Middle frontal gyrus (tissue), 1 donor: ENCODE measurements around the gene ZNF467.

ENCODE experiments used
- DNase-seq: peaks from one replicate; pipeline ENCODE4 v3.0.0-alpha.2; 2015; ENCODE audit warnings: low spot score; ENCODE audit errors: extremely low spot score

Gene ZNF467, protein sequence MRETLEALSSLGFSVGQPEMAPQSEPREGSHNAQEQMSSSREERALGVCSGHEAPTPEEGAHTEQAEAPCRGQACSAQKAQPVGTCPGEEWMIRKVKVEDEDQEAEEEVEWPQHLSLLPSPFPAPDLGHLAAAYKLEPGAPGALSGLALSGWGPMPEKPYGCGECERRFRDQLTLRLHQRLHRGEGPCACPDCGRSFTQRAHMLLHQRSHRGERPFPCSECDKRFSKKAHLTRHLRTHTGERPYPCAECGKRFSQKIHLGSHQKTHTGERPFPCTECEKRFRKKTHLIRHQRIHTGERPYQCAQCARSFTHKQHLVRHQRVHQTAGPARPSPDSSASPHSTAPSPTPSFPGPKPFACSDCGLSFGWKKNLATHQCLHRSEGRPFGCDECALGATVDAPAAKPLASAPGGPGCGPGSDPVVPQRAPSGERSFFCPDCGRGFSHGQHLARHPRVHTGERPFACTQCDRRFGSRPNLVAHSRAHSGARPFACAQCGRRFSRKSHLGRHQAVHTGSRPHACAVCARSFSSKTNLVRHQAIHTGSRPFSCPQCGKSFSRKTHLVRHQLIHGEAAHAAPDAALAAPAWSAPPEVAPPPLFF

DNA sequence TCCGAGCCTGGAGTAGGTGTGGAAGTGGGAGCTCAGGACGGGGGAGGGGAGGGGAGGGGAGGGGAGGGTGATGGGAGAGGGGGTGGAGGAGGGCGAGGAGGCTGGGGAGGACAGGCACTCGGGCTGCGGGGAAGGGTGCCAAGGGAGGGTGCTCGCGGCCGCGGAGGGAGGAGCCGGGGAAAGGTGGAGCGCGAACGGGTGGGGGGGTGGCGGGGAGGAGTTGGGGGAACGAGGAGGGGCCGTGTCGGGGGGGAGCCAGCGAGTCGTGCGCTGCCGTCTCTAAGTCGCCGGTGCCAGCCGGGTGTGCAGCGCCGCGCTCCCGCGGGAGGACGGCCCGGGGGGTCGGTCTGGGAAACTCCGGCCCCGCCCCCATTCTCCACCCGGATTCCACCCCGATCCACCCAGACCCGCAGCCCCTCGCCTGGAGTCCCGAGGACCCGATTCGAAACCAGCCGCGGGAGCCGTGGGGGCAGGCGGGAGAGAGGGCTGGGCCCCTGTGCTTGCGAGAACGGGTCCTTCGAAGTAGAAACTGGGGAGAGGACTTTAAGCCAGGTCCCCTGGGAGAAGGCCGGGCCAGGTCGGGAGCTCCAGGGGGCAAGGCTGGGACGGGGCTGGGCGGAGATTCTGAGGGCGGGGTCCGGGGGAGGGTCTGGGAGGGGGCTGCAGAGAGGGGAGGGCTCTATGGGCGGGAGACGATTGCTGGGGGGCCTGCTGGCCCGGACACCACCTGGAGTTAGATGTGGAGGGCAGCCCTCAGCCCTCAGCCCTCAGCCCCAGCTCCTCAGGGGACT is at the start of gene ZNF467:
Gene ZNF467 (minus strand): TSS at position 143 of the 791 bp plus-strand sequence. CDS start 2,556 bp downstream, outside the sequence.
- no peak for DNase-seq

DNA sequence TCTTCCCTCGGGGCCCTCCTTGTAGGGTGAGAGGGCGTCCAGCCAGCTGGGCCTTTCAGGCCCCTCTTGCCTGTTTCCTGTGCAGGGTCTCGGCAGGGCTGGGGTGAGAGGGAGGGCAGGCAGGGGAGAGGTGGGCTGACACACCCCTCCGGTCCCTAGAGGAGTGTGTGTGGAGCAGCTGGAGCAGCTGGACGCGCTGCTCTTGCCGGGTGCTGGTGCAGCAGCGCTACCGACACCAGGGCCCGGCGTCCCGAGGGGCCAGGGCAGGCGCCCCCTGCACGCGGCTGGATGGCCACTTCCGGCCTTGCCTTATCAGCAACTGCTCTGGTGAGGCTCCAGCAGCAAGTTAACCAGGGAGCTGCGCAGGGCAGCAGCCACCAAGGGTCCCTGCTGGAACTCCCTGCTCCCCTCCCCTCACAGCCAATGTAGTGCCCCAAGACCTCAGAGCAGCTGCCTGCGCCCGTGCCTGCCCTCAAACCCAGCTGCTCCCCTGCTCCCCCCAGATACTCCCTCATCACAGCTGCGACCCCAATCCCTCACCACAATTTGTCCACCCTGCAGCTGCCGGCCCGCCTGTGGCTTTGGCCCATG is 49.1 kb upstream of the ZNF467 start:
- no peak for DNase-seq

DNA sequence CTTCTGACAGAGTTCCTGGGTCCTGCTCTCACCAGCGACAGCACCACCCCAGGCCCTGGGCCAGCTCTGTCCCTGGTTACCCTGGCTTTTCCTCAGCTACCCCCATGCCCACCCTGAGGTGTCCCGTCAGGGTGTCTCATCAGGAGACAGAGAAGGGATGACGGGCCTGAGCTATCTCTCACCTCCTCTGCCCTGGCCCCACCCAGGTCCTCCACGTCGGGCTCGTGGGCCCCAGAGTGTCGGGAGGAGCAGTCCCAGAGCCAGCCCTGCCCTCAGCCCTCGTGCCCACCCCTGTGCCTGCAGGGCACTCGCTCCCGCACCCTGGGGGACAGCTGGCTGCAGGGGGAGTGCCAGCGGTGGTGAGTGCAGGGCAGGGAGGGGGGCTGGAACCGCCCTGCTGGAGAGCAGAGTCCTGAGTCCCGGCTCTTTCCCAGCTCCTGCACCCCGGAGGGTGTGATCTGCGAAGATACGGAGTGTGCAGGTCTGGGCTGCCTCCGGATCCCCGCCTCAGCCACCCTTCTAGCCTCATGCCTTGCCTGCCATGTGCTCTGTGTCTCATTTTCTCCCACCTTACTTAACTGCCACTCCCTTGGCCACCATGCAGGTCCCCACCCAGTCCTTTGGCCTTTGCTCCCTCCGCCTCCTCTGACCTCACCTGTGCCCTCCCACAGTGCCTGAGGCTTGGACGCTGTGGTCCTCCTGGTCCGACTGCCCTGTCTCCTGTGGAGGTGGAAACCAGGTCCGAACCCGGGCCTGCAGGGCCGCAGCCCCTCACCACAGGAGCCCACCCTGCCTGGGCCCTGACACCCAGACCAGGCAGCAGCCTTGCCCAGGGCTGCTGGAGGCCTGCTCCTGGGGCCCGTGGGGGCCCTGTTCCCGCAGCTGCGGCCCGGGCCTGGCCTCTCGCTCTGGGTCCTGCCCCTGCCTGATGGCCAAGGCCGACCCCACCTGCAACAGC is 48.1 kb upstream of the ZNF467 start:
- no peak for DNase-seq

DNA sequence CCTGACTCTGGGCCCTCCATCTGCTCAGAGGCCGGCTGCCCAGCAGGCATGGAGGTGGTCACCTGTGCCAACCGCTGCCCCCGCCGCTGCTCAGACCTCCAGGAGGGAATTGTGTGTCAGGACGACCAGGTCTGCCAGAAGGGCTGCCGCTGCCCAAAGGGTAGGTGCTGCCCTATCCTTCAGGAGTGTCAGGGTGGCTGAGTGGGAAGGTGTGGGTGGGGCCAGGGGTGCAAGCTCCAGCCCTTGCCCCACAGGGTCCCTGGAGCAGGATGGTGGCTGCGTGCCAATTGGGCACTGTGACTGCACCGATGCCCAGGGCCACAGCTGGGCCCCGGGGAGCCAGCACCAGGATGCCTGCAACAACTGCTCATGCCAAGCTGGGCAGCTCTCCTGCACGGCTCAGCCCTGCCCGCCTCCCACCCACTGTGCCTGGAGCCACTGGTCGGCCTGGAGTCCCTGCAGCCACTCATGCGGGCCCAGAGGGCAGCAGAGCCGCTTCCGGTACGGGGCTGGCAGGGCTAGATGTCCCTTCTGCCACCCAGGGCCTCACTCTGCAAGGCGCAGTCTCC is 47.3 kb upstream of the ZNF467 start:
- DNase-seq, result no peak

DNA sequence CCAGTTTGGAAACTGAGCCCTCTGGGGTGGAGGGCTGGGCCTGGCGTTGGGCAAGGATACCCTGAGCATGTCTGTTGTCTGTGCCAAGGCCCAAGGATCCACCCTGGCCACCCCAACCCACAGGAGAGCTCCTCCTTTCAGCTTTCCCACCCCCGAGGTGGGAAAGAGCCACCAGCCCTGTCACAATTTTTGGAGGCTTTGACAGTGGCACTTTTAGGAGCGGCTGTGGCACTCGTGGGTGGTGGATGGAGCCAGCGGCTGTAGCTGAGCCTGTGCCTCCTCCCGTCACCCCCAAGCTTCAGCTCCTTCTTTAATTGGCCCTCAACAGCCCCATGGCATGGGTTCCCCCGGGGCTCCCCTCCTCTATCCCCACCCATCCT is 46.6 kb upstream of the ZNF467 start:
- no peak for DNase-seq

DNA sequence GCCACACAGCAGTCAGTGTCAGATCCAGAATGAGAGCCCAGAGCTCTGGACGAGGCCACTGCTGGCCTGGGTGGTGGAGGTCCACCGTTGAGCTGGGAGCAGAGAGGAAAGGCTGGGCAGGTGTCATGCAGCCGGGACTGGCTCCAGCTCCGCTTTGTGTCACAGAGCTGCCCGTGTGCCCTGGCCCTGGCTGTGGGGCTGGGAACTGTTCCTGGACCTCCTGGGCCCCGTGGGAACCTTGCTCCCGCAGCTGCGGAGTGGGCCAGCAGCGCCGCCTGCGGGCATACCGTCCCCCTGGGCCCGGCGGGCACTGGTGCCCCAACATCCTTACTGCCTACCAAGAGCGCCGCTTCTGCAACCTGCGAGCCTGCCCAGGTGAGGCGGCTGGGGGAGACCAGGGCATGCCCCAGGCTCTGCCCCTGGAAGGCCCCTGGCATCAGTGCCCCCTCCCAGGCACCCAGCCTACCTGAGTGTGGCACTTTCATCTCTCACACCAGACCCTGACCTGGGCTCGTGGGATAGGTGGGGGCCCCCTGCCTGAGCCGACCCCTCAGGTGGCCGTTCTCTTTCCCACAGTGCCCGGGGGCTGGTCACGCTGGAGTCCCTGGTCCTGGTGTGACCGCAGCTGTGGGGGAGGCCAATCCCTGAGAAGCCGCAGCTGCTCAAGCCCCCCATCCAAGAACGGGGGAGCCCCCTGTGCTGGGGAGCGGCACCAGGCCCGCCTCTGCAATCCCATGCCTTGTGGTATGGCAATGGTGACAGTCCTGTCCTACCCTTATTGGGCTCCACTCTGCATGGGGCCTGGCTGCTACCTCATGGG is 46.0 kb upstream of the ZNF467 start:
- no peak for DNase-seq

DNA sequence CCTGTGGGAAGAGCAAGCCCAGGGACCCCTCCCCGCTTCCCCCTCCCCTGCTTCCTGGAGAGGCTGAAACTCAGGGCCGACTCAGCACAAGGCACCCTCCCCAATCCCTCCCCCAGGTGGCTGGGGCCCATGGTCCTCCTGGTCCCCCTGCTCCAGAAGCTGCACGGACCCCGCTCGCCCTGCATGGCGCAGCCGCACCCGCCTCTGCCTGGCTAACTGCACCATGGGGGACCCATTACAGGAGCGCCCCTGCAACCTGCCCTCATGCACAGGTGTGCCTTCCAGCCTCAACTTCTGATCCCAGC is 45.1 kb upstream of the ZNF467 start:
- no peak for DNase-seq

DNA sequence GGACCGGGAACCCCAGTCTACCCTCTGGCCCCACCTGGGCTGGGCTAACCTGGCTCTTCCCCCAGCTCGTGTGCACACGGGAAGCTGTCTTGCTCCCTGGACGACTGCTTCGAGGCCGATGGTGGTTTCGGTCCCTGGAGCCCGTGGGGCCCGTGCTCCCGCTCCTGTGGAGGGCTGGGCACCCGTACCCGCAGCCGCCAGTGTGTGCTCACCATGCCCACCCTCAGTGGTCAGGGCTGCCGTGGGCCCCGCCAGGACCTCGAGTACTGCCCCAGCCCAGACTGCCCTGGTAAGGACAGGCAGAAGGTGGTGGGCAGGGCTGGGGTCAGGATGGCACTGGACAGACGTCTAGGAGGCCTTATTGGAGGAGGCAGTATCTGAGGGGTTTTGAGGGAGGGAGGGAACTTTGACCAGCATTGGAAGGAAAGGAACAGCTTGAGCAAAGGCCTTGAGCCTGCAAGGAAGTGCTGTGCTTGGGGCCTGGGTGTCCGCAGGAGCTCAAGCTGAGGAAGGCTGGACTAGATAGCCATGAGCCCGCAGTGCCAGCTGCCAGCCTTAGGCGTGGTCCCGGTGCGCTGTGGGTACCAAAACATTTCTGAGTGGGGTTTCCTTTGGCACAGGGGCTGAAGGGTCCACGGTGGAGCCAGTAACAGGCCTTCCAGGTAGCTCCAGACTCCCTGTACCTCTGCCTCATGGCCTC is 44.6 kb upstream of the ZNF467 start:
- DNase-seq, result no peak

DNA sequence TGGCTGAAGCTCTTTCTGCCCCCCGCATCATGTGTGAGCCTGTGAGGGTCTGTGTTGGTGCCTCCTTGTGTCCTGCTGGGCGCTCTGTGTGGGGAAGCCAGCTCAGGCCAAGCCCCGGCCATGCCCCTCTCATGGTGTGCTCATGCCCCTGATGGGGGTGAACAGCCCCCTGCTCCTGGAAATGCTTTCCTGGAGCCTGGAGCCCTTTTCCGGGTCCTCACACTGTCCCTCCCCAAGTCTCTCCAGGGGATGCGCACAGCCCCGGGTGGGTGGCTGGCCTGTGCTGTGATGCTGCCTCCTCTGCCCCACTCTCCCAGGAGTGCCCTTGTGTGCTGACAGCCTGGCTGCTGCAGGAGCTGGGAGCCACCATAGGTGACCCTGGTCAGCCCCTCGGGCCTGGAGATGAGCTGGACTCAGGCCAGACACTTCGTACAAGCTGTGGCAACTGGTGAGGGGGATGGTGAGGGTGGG is 43.9 kb upstream of the ZNF467 start:
- DNase-seq, result no peak

DNA sequence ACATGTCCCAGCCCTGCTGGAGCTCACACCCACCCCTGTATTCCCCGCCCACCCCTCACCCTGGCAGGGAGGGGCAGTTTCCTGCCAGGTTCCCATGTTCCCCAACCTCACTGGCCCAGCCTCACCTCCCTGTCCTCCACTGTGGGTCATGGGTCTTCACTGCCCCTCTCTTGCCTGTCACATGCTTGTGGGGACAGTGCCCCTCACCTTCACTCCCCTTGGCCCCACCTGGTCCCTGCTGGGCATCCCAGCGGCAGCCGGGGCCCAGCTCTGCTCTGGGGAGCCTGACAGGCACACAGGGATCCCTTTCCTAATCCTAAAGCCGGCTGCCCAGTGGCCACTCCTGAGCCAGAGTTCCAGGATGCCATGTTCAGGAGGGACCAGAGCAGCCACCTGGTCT is 43.4 kb upstream of the ZNF467 start:
- DNase-seq, result no peak

DNA sequence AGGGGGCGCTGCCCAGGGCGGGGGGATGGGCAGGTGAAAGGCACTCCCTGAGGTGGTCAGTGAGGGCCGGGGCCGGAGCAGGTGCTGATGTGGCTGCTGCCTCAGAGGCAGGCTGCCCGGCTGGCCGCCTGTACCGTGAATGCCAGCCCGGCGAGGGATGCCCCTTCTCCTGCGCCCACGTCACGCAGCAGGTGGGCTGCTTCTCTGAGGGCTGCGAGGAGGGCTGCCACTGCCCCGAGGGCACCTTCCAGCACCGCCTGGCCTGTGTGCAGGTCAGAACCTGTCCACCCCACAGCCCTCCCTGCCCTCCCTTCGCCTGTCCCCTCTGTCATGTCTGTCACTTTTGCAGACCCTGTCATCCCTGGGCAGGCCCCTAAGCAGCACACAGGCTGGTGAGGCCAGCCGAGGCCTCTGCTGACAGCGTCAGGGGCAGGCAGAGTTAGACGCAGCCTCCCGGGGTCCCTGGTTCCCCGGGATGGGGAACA is 42.9 kb upstream of the ZNF467 start:
- DNase-seq, result no peak

DNA sequence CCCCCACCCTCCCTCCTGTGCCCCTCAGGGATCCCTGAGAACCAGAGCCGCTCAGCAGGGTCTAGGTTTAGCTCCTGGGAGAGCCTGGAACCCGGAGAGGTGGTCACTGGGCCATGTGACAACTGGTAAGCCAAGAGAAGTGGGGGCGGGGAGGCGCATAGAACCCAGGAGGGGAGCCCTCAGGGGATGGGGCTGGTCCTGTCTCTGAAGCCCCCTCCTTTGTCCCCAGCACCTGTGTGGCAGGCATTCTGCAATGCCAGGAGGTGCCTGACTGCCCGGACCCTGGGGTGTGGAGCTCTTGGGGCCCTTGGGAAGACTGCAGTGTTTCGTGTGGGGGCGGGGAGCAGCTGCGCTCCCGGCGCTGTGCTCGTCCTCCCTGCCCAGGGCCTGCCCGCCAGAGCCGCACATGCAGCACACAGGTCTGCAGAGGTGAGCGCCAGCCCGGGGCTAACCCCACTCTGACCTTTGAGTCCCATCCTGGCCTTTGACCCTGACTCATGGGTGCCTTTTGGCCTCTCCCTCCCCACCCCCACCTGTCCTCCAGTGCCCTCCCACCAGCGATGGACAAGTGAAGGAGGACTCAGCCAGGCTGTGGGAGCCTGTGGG is 42.4 kb upstream of the ZNF467 start:
- no peak for DNase-seq

DNA sequence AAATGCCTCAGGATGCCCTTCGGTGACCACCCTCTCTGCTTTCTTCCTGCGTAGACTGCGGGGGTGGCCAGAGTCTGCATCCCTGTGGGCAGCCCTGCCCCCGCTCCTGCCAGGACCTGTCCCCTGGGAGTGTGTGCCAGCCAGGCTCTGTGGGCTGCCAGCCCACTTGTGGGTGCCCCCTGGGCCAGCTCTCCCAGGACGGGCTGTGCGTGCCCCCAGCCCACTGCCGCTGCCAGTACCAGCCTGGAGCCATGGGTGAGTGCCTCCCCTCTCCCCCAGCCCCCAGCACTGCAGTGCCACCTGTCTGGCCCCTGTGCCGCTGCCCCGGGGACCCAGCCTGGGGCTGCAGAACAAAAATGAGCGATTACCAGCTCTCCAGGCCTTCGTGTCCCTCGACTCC is 41.7 kb upstream of the ZNF467 start:
- DNase-seq, result no peak

DNA sequence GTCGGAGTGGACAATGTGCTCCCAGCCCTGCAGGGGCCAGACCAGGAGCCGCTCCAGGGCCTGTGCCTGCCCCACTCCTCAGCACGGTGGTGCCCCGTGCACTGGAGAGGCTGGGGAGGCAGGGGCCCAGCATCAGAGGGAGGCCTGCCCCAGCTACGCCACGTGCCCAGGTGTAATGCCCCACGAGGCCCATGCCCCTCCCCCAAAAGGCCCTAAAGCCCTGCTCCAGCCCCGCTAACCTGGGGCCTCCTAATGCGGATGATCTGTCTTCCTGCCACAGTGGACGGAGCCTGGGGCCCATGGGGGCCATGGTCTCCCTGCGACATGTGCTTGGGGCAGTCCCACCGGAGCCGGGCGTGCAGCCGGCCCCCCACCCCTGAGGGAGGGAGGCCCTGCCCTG is 41.1 kb upstream of the ZNF467 start:
- no peak for DNase-seq

DNA sequence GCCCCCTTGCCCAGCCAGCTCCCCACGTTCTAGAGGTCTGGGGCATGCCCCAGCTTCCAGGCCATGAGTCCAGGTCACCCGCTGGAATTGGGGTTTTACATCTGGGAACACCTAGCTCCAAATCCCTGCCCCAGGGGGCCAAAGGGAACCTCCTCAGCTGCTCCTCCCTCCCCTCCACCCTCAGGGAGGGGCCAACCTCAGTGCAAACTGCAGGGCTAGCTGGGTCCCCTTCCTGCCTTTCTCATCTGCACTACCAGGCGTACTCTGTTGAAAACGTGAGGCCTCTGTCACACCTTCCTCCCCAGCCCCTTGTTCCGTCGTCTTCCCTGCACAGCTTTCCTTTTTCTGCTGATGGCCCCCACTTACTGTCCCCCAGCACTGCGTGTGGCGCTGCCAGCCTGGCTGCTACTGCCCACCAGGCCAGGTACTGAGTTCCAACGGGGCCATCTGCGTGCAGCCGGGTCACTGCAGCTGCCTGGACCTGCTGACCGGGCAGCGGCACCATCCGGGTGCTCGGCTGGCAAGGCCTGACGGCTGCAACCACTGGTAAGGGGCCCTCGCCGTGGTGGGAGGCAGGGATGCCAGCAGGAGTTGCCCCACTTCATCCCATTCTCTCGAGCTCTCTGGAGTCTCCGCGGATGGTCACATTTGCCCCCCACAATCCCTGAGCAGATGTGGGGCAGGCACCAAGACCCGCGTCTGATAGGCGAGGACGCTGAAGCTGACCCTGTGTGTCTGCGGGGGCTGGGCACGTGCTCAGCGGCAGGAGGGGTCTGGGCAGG is 40.1 kb upstream of the ZNF467 start:
- no peak for DNase-seq

DNA sequence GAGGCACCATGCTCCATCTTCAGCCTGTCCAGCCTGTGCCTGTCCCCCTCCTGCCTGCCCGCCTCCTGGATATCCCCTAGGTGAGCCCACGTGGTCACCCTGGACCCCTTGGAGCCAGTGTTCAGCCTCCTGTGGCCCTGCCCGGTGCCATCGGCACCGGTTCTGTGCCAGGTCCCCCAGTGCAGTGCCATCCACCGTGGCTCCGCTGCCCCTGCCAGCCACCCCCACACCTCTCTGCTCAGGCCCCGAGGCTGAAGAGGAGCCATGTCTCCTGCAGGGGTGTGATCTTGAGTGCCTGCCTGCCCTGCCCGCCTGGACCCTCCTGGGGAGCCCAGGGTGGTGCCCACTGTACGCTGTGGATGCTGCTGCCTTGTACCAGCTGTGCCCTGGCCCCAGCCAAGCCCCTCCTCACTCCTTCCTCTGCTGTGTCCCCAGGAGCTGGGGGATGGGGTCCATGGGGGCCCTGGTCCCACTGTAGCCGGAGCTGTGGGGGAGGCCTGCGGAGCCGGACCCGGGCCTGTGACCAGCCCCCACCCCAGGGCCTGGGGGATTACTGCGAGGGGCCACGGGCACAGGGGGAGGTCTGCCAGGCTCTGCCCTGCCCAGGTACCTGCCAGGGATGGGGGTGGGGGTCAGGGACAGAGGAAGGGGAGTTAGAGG is 38.6 kb upstream of the ZNF467 start:
- DNase-seq, result no peak

DNA sequence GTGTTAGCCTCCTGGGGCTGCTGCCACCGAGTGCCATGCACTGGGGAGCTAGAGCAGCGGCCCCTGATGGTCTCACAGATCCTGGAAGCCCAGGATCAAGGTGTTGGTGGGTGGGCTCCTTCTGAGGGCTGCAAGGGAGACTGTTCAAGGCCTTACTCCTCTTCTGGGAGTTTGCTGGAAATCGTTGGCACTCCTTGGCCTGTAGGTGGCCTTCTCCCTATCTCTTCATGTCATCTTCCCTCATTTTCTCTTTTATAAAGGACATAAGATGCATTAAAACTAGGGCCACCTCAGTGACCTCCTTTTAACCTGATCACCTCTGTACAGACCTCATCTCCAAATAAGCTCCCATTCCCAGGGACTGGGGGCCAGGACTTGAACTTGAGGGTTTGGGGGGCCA is 37.8 kb upstream of the ZNF467 start:
- DNase-seq, result no peak
